A549 (cell line): ENCODE measurements around the gene IL17REL.

Experiments used
- CTCF ChIP-seq: fragments of >200 bp; sonication (Bioruptor Twin); formaldehyde crosslinking; IDR thresholded peaks from 3 replicates; pipeline ENCODE4 v1.5.1; 2016
- EP300 ChIP-seq, 2 experiments: fragments of >200 bp; sonication (Bioruptor Twin); formaldehyde crosslinking; IDR thresholded peaks; 2 replicates in 1 of 2; 3 replicates in 1 of 2; pipeline ENCODE4 v1.6.1; 2016 to 2017

DNA sequence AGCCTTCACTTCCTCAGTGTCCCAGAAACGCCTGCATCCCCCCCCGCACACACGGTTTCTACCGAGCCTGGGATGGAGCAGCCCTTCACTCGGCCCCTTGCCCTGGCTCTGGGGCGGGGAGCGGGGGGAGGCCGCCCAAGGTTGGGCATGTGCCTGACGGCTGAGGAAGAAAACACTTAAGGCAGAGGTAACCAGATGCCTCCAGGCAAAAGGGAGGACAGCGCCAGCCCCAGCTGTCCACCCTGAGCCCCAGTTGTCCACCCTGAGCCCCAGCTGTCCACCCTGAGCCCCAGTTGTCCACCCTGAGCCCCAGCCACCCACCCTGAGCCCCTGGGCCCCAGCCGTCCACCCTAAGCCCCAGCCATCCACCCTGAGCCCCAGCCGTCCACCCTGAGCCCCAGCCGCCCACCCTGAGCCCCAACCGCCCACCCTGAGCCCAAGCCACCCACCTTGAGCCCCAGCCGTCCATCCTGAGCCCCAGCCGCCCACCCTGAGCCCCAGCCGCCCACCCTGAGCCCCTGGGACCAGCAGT lies 49.3 kb upstream of the IL17REL start:
- no peak for TF ChIP-seq CTCF
- TF ChIP-seq EP300 (IDR thresholded peaks at IDR 0.05), result no peak
